ENCODE data around the gene ITGB1BP1.

Gene ITGB1BP1

DNA sequence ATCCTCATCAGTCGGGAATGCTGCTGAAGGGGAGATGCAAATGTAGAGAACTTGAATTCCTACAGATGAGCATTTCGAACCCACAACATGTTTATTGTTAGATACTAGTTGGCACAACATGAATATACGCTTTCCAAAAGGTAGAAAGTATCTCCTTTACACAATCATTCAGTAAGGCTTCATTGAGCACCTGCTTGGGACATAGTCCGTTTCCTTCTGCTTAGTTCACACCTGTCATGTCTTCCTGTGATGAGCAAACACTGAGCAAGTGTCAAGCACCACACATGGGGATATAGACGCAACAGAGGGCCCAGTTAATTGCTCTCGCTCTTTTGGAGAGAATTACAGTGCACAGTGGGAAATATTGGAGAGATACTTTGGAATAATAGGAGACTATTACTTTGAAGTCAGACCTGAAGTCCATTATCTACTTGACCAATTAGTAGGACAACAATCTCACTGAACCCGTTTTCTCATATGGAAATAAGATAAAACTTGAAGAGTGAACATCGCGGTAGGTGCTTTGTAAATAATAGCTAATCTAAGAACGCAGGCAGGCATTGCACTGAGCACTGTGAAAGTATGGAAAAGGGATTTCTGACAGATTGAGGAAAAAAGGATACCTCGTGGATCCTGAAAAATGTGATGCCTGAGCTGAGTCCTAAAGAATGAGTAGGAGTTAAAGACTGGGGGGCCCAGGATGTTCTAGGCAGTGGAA lies 1.3 kb upstream of the ITGB1BP1 start:
- no peak for DNase-seq

DNA sequence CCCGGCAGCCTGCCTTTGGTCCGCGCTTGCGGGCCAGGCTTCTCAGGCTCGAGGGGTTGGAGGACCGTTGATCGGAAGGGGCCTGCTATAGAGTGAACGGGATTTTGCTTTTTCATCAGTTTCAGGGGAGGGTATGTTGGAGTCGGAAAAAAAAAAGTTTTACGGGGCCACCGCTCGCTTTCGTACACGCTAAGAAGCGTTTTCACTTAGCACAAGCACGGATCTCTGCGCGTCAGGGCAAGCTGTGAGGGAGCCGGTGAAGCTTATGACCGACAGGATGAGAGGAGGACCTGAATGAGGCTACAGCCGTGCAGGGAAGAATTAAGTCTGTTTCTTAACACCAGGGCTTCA lies 569 bp upstream of the ITGB1BP1 start:
- no peak for DNase-seq

DNA sequence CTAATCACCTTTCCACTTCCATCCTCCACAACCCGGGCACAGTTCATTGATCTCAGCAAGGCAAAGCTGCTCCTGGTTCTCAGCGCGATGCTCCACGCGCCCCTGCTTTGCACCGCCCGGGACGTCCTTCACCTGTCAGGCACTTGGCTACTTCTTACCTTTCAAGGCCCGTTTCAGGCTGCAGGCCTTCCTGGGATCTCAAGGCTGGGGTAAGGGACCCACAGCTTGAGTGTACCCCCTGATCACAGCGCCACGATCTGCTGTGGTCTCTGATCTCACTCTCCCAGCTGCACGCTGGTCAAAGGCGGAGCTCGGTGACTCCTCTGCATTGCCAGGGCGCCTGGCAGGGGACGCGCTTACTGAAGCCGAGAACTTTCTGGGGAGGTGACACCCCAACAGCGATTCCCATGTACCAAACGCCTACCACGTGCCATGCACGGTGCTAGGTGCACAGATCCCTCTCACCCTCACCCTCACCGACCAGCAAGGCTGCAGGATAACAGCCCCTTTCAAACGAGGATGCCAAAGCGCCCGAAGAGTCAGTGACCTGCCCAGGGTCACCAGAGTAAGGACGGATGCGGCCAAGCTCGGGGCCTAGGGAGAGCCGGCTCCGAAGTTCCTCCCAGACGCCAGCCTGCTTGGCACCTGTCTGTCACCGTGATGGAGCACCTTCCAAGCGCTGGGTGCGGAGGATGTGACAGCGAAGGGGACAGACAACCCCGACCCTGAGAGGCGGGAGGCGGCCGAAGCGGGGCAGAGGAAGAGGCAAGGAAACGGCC lies 818 bp downstream of the ITGB1BP1 start:
- DNase-seq = peak in 1 of 4 experiments; percentile 19

DNA sequence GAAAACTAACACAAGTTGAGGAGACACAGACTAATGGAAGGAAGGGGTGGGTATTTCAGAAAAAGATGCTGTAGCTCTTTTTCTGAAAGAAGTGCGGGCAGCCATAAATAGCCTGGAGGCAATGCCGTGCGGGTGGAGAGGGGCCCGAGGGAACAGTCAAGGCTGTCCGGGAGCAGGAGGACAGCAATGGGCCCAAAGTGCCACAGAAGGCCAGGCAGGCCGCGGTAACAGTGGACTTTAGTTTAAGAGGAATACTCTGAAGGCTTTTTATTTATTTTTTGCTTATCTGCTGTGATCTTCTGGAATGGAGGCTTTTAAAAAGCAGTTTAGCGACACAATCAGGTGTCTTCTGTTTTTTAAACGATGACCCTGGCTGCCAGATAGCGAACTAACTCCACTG lies 2.8 kb downstream of the ITGB1BP1 start:
- no peak for DNase-seq

DNA sequence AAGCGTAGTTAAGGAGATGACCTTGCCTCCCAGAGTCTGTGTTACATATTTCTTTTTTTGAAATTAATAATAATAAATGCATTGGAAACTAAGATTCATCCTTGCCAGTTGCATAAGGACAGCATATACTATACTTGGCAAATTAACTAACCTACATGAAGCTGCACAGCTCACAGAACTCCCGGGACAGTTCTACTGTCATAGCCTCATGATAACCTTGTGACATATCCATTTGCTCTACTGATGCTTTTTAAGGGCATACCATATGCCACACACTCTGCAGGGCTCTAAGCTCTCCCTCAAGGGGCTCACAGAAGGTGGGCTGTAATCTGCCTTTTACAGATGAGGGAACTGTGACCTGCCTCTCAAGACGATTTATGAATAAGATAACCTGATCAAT lies 3.8 kb downstream of the ITGB1BP1 start:
- no peak for DNase-seq

GRCh38 chr2:9418746-9419145 lies 4.6 kb downstream of the ITGB1BP1 start:
- no peak for DNase-seq

DNA sequence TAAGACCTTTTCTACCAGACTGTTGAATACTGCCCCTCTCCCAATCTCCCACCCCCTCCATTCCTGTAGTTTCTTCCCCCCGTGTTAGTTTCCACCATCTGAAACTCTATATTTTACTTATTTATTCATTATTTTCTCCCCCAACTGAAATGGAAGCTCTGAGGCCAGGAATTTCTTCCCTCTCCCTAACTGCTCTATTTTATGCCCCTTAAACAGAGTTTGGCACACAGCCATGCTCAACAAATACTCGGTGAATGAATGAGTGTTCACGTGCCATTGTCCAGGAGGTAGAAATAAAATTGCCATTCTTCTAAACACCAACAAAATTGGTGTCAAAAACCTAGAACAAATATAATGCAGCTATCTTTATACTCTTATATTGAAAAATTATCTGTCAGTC lies 5.6 kb downstream of the ITGB1BP1 start:
- no peak for DNase-seq

GRCh38 chr2:9416962-9417316 lies 6.4 kb downstream of the ITGB1BP1 start:
- no peak for DNase-seq

DNA sequence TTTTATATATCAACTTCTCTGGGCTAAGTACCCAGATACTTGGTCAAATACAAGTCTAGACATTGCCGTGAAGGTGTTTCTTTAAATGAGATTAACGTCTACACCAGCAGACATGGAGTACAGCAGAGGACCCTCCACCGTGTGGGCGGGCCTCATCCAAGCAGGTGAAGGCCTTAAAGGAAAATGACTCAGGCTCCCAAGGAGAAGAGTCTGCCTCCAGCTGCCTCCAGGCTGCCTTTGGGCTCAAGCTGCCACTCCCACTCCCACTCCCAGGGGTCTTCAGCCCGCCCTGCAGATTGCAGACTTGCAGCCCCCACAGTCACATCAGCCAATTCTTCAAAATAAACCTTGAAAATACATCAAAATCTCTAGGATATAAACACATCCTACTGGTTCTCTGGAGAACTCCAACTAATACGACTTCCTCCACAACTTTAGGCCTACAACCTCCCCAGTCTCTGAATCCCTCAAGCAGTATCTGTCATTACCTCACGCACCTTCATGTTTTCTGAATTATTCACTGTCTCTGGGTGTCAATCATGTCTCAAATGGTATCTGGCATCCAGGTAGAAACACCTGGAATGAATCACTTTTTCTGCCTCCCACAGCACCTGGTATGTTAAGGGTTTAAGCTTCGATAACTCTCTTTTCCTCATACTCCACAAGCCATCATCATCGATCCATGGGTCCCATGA lies 6.9 kb downstream of the ITGB1BP1 start:
- no peak for DNase-seq

DNA sequence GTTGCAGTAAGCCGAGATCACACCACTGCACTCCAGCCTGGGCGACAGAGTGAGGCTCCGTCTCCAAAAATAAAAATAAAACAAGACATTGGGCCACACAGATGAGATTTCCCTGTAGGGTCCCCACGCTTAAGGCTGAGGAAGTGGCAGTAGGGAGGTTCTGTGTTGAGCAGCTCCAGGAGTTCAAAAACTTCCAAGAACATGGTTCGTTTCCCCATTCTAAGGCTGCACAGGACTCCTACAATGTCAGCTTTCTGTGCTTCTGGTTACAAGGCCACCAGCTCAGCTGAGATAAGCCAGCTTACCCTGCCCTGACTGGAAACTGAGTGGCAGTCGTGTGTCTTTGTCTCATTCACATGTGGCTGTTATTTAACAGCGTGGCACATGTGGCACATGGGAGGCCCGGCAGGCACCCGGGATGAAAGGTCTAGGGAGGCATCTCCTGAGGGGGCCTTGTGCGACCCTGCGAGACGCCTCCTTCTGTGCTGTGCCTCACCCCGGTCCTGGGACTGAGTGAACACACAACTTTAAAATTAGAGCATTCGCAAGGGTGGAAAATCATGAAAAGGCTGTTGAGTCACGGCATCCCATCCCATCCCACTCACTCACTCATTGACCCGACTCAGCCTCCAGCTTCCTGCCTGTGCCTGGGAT lies 7.7 kb downstream of the ITGB1BP1 start:
- DNase-seq = no peak

GRCh38 chr2:9412781-9413180 lies 10.5 kb downstream of the ITGB1BP1 start:
- DNase-seq = no peak

DNA sequence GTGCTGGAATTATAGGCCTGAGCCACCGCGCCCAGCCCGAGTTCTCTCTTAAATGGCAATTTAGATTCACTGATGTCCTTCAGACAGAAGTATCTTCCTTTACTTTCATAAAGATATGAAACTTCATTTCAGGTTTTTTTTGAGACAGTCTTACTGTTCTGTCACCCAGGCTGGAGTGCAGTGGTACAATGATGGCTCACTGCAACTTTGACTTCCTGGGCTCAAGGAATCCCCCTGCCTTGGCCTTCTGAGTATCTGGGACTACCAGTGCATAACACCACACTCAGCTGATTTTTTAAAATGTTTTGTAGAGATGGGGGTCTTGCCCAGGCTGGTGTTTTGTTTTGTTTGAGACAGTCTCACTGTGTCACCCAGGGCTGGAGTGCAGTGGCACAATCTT lies 13.2 kb downstream of the ITGB1BP1 start:
- DNase-seq = no peak

GRCh38 chr2:9408641-9409151 lies 14.6 kb downstream of the ITGB1BP1 start:
- DNase-seq = no peak

GRCh38 chr2:9407363-9407811 lies 15.9 kb downstream of the ITGB1BP1 start:
- no peak for DNase-seq

- no peak for DNase-seq
Observed at GRCh38 chr2:9406529-9407362, 16.6 kb downstream of the ITGB1BP1 start.

DNA sequence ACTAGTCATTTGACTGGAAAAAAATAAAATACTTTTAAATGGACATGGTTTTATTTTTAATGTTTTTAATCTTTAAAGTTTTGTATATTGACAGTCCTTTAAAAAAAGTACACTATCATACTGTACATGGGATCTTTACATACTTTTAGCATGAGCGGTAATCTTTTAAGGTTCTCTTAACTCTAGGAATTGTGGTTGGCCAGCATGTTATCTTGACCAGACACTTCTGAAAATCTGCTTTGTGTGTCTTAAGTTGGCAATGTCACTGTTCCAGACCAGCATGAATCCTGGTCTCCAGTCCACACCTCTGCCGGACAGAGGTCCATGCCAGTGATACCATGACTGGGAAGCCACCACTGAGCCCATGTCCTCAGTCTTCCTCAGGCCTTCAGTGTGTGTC lies 17.7 kb downstream of the ITGB1BP1 start:
- DNase-seq = no peak

DNA sequence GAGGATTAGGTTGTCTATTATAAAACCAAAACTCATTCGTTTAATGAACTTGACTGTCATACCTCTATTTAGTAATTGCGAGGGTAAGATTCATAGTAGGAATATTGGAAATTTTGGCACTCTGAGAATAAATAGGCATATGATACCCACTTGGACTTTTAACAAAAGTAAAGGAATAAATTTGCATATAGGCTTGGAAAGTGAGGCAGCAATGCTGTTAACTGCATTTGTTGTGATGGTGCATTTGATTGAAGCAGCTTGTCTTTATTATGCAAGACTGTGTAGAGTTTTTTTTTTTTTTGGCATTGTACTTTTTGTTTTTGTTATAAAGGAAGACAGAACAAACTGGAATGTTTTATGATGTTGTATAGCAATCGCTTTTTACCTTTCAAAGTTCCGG lies 18.9 kb downstream of the ITGB1BP1 start:
- DNase-seq = no peak

DNA sequence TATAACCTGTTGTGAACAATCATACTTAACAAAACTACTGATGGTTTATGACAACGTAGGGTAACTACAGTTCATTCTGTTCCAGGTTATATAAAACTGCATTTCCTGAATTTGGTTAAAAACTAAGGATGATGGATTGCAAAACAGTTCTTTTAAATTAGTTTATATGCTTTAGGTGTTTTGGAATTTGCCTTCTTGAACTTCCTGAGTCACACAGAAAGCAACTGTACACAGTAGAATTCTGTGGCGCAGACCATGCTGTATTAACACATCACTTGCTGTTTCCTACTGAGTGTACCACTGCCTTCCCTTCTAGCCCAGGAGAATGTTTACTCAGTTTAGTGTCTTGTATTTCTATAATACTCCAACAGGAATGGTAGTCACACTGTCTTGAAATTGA lies 19.4 kb downstream of the ITGB1BP1 start:
- DNase-seq = no peak

DNA sequence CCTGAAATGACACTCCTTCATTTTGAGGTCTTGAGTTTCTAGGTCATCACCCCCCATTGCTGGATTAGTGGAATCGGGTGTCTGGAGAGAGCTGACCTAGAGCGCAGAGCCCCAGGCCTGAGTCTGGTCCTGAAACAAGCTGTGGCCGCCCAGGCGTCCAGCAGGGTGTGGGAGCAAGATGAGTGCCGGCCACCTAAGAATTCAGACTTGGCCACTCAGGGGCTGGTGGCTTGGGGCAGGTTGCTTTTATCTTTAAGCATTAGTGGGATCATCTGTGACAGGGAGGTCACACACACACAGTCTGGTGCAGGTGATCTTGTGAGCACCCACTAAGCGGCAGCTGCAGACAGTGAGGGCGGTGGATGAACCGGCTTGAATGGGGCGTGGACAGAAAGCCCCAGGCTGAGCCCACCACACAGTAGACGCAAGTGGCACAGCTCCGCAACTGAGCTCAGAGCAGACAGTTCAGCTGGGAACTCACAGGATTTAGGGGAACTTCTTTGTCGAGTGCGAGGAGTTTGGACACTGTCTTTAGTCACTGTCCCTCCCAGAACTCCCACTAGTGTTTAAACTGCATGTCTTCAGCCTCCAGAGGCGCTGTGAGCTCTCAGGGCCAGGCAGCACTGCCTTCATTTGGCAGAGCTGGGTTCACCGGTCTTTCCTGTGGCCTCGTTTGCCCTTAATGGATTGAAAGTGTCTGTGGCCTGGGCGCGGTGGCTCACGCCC lies 21.5 kb downstream of the ITGB1BP1 start:
- DNase-seq = no peak

DNA sequence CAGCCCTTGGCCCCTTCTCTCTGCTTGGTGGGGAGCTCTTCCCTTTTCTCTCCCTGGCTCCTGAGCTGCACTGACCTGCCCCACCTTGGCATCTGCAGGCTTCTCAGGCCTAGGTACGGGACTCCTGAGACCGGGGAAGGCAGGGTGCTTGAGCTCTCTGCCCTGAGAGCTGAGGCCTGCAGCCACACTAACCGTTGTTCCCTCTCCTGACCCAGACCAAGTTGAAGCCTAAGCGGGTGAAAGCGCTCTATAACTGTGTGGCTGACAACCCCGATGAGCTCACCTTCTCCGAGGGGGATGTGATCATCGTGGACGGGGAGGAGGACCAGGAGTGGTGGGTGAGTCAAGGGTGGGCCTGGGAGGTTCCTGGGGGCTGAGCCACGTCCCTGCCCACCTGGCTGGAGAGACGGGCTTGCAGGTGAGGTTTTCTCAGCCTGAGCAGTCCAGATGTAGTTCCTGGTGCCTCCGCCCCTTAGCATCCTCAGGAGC lies 22.2 kb downstream of the ITGB1BP1 start:
- no peak for DNase-seq

DNA sequence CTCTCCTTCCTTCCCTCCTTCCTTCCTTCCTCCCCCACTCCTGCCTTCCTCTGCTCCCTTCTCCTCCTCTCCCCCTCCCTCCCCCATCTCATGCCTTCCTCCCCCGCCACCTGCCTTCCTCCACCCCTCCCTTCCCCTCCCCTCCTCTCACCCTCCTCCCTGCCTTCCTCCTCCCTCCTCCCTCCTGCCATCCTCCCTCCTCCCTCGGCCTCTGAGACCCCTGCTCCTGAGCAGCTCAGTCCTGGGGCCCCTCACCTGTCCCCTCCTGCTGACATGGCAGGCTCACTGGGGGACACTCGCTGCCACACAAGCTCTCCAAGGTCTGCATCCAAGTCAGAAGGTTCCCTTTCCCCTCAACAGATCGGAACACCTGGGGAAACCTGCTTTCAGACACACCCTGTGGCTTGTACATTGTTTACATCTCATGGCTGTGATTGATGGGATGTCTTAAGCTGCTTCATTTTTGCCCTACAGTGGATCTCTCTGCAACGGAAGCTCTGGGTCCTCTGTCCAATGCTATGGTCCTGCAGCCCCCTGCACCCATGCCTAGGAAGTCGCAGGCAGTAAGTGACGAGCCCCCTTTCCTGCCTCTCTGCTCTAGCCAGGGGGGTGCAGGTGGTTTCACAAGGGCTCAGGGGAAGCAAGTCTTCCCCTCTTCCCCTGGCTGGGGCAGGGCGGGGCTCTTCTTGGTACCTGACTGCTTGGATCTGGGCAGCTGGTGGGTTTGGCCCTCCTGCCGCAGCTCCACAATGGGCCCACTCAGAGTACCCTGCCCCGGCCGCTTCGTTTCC lies 22.9 kb downstream of the ITGB1BP1 start:
- DNase-seq = no peak

Measured in activated CD4-positive, CD25-positive, alpha-beta regulatory T cell (primary cell).